Esophagus muscularis mucosa (tissue), 4 donors: ENCODE data around the gene ELL2. TPM values are rescaled to one million over a fixed set of nuclear protein-coding genes. Genes with fewer than 3 reads are reported as not detected.

ENCODE experiments used
- DNase-seq: peaks from one replicate; pipeline ENCODE4 v3.0.0-alpha.2; 2017; ENCODE audit errors: extremely low spot score
- H3K27ac ChIP-seq, 4 donors: fragments of 200-600 bp; sonication (generic); replicated peaks in 1 of 4; 1 replicate in 3 of 4; 2 replicates in 1 of 4; pipeline ENCODE4 v1.5.1; 2016 to 2019; ENCODE audit warnings: mild to moderate bottlenecking in 1 of 4
- H3K27me3 ChIP-seq, 4 donors: fragments of 200-600 bp; sonication (generic); one replicate each; pipeline versions ENCODE4 v1.5.1 to v1.6.0; 2016 to 2019
- H3K36me3 ChIP-seq, 4 donors: fragments of 200-600 bp; sonication (generic); one replicate each; pipeline ENCODE4 v1.5.1; 2016 to 2019
- H3K4me1 ChIP-seq, 4 donors: fragments of 200-600 bp; sonication (generic); one replicate each; pipeline ENCODE4 v1.5.1; 2016 to 2019
- H3K4me3 ChIP-seq, 4 donors: fragments of 200-600 bp; sonication (generic); 1 replicate in 2 of 4; 2 replicates in 2 of 4; pipeline ENCODE4 v1.5.1; 2016 to 2019; ENCODE audit warnings: mild to moderate bottlenecking in 4 of 4, moderate library complexity in 1 of 4
- H3K9me3 ChIP-seq, 4 donors: fragments of 200-600 bp; sonication (generic); 1 replicate in 3 of 4; 2 replicates in 1 of 4; pipeline ENCODE4 v1.5.1; 2016 to 2019
- EP300 ChIP-seq: sonication (generic); formaldehyde crosslinking; IDR thresholded peaks from one replicate; pipeline ENCODE4 v1.6.1; 2017; ENCODE audit warnings: antibody characterized with exemption
- POLR2A ChIP-seq: fragments of 450-650 bp; IDR thresholded peaks from one replicate; pipeline ENCODE4 v1.6.1; 2017; ENCODE audit warnings: antibody characterized with exemption, moderate library complexity, mild to moderate bottlenecking, low read depth
- POLR2AphosphoS5 ChIP-seq, 2 donors: sonication (generic); formaldehyde crosslinking; IDR thresholded peaks; one replicate each; pipeline ENCODE4 v1.6.1; 2017; ENCODE audit warnings: antibody characterized with exemption in 2 of 2
- WGBS: methylation state at CpG from one replicate; pipeline ENCODE4 v1.1.5; 2018; 5-methylcytosine and 5-hydroxymethylcytosine counted together
- intact Hi-C: fragments of 100-400 bp; cut with DNase I; formaldehyde crosslinking; loops from one replicate; pipeline ENCODE4 v1.15.1; 2023
- total RNA-seq, 4 donors: library from RNA; depleted of rRNA; stranded (reverse); fragments of >200 nt; gene quantifications; one replicate each; pipeline versions ENCODE4 v1.1.0 to v1.2.1, GENCODE V29; 2016
- TF ChIP-seq, protein P1 (sequence below), 3 experiments: fragments of 200-600 bp in 2 of 3; fragments of 450-650 bp in 1 of 3; sonication (generic) in 2 of 3; IDR thresholded peaks; one replicate each; pipeline ENCODE4 v1.5.1; 2017 to 2019; ENCODE audit warnings: antibody characterized with exemption in 3 of 3, mild to moderate bottlenecking in 2 of 3, moderate library complexity in 1 of 3

The ELL2 gene
- total RNA-seq, 4 donors from 2014 or later, result 38.8 to 51.5 (median 42.7) TPM

DNA sequence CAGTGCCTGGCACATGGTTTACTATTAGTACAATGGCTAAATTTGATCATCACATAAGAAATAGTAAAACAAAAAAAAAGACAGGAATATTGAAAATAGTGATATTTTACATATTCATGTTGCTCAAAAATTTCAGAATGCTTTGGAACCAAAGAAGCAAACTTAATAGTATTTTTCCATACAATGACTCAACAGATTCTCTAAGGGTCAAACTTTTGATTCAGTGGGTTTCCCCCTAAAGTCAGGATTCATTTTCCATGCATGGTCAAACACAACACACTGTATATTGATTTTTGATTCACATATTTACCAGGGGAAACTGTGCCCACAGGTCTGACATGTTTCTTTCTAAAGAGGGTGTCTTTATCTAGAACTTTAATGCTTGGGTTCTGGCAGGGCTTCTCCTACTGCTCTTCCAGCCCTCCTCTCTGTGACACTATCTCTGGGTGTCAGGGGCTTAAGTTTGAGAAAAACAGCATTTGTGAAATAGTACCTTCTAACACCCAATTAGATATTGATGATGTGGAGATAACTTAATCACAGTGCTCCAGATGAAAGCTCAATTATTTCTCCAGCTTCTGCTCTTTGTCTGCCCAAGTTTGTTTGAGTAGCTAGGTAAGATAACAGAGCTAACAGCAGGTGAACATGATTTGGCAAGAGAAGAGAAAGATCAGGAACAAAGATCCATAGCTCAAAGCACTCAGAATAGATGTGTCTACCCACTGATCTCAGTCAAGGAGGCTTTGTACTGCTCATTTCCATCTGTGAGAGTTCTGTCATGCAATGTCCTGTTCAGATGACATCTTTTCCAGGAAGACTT, 35.5 kb upstream of the ELL2 start:
- Histone ChIP-seq H3K27me3 (no peaks in the 10 kb centered on the region), H3K4me3 (no peak overlapping the region), H3K36me3 (no peaks in the 10 kb centered on the region), H3K9me3 (no peaks in the 10 kb centered on the region), H3K27ac (no peak overlapping the region), H3K4me1 (no peaks in the 10 kb centered on the region)
- intact Hi-C loops, result no loop called here
- TF ChIP-seq, protein P1, sequence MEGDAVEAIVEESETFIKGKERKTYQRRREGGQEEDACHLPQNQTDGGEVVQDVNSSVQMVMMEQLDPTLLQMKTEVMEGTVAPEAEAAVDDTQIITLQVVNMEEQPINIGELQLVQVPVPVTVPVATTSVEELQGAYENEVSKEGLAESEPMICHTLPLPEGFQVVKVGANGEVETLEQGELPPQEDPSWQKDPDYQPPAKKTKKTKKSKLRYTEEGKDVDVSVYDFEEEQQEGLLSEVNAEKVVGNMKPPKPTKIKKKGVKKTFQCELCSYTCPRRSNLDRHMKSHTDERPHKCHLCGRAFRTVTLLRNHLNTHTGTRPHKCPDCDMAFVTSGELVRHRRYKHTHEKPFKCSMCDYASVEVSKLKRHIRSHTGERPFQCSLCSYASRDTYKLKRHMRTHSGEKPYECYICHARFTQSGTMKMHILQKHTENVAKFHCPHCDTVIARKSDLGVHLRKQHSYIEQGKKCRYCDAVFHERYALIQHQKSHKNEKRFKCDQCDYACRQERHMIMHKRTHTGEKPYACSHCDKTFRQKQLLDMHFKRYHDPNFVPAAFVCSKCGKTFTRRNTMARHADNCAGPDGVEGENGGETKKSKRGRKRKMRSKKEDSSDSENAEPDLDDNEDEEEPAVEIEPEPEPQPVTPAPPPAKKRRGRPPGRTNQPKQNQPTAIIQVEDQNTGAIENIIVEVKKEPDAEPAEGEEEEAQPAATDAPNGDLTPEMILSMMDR (IDR thresholded peaks at IDR 0.05), result no peak
- TF ChIP-seq POLR2AphosphoS5 (IDR thresholded peaks at IDR 0.05) (no peak), POLR2A (no peak), EP300 (no peak)
- DNase-seq, result no peak

DNA sequence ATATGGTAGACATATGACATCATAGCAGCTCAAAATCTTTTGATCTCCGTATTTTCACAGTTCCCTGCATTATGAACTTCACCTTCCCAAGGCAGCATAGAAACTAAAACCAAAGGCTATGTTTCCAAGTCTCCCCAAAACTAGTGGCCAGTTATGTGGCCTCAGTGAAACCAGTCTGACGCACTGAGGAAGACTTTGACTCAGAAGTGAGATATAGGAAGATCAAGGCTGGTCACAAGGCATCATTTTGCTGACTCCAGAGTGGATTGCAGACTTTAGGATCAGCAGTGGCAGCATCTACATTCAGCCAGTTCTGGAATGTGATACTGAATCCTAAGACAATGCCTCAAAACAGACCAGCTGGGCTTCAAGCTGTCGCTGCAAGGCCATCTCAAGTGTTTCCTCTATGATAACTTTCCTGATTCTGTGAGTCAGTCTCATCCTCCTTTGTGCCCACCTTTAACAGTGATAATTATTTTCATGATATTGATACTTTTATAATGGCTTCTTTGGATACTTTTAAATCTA, 34.4 kb upstream of the ELL2 start:
- 89% methylated on average over 3 of the region's 3 CpGs for WGBS
- no peaks in the 10 kb centered on the region for H3K9me3 ChIP-seq
- no peaks in the 10 kb centered on the region for H3K4me1 ChIP-seq
- H3K27me3 ChIP-seq, result no peaks in the 10 kb centered on the region
- H3K36me3 ChIP-seq, result no peaks in the 10 kb centered on the region
- TF ChIP-seq, protein P1 (IDR thresholded peaks at IDR 0.05), result no peak
- no peak for TF ChIP-seq POLR2A
- no peak for TF ChIP-seq POLR2AphosphoS5 (IDR thresholded peaks at IDR 0.05)
- TF ChIP-seq EP300, result no peak
- no peak overlapping the region for H3K27ac ChIP-seq
- intact Hi-C loops, result no loop called here
- DNase-seq, result no peak
- no peak overlapping the region for H3K4me3 ChIP-seq

DNA sequence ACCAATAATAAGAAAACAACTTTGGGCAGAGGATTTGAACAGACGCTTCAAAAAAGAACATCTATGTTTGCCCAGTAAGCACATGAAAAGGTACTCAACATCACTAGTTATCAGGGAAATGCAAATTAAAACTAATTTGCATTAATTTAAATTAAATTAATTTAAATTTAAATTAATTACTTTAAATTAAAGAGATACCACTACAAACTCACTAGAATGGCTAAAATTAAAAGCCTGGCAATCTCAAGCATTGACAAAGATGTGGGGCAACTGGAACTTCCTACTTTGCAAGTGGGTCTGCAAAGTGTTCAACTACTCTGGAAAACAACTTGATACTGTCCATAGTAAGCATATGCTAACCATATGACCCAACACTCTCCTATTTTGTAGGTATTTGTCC, 32.1 kb upstream of the ELL2 start:
- Histone ChIP-seq H3K9me3 (no peaks in the 10 kb centered on the region), H3K27ac (no peak overlapping the region), H3K27me3 (no peaks in the 10 kb centered on the region), H3K4me3 (no peak overlapping the region), H3K36me3 (no peaks in the 10 kb centered on the region), H3K4me1 (peaks cover 0 to 12% (median 9%) of the 10 kb centered on the region in 4 donors)
- 91% methylated on average over 1 of the region's 1 CpG for WGBS
- TF ChIP-seq POLR2AphosphoS5 (IDR thresholded peaks at IDR 0.05) (no peak), EP300 (no peak), POLR2A (no peak)
- TF ChIP-seq, protein P1 (IDR thresholded peaks at IDR 0.05), result no peak
- no peak for DNase-seq
- intact Hi-C loops, result no loop called here

DNA sequence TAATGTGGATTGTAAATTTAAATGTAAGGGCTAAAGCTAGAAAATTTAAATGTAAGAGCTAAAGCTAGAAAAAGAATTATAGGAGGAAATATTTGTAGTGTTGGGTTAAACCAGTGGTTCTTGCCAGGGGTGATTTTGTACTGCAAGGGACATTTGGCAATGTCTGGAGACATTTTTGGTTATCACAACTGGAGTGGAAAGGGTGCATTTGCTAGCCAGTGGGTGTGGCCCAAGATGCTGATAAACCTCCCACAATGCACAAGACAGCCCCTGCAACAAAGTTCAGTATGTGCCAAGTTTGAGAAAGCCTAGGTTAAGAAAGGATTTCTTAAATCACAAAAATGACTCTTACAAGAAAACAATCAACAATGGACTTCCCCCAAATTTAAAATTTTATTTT, 31.6 kb upstream of the ELL2 start:
- intact Hi-C loops, result no loop called here

More for the DNA sequence above, 31.6 kb upstream of the ELL2 start:
- Histone ChIP-seq H3K36me3 (no peaks in the 10 kb centered on the region), H3K4me1 (peaks cover 0 to 15% (median 10%) of the 10 kb centered on the region in 4 donors), H3K9me3 (no peaks in the 10 kb centered on the region), H3K27ac (no peak overlapping the region), H3K4me3 (no peak overlapping the region), H3K27me3 (no peaks in the 10 kb centered on the region)
- TF ChIP-seq POLR2AphosphoS5 (IDR thresholded peaks at IDR 0.05) (no peak), EP300 (no peak), POLR2A (no peak)
- TF ChIP-seq, protein P1 (IDR thresholded peaks at IDR 0.05), result no peak
- no peak for DNase-seq
